ENCODE data around the gene COL13A1.

Gene COL13A1

GRCh38 chr10:69898941-69899340 is 97.2 kb downstream of the COL13A1 start:
- ChIA-PET CTCF (no interaction called here), POLR2A (no interaction called here)
- DNase-seq (ENCODE audit: extremely low spot score) = no peak
- TF ChIP-seq HDGF (IDR thresholded peaks at IDR 0.05; ENCODE audit: borderline replicate concordance) (no peak), LEF1 (IDR thresholded peaks at IDR 0.05; ENCODE audit: borderline replicate concordance) (no peak), TARDBP (IDR thresholded peaks at IDR 0.05) (no peak)

- DNase-seq (ENCODE audit: extremely low spot score) = no peak
- ChIA-PET CTCF (interaction anchor here (0.8 to 2.5 kb wide), 4 partner anchors 11 to 256 kb away, joined by 3 to 10 read pairs (median 3); no protein-coding TSS in a partner anchor), POLR2A (no interaction called here)
- TF ChIP-seq PKNOX1 (IDR thresholded peaks at IDR 0.05) (no peak), HDGF (IDR thresholded peaks at IDR 0.05; ENCODE audit: borderline replicate concordance) (no peak), CTBP1 (IDR thresholded peaks at IDR 0.05; ENCODE audit: borderline replicate concordance) (no peak), NFRKB (IDR thresholded peaks at IDR 0.05) (no peak), SUZ12 (IDR thresholded peaks at IDR 0.05) (no peak), LEF1 (IDR thresholded peaks at IDR 0.05; ENCODE audit: borderline replicate concordance) (no peak), FOXA1 (IDR thresholded peaks at IDR 0.05) (no peak), BHLHE40 (IDR thresholded peaks at IDR 0.05; ENCODE audit: borderline replicate concordance) (no peak), L3MBTL2 (conservative IDR thresholded peaks at IDR 0.05) (no peak), ARNT (IDR thresholded peaks at IDR 0.05) (no peak), FOXM1 (IDR thresholded peaks at IDR 0.05; ENCODE audit: borderline replicate concordance) (no peak), FOXK2 (IDR thresholded peaks at IDR 0.05) (no peak), ELF4 (IDR thresholded peaks at IDR 0.05) (no peak), SP1 (IDR thresholded peaks at IDR 0.05) (no peak), ZNF384 (IDR thresholded peaks at IDR 0.05) (no peak), TARDBP (IDR thresholded peaks at IDR 0.05) (no peak)
Observed at GRCh38 chr10:69899727-69900595, 98.3 kb downstream of the COL13A1 start.

- no peak for TF ChIP-seq HDGF (IDR thresholded peaks at IDR 0.05; ENCODE audit: borderline replicate concordance)
- no peak for TF ChIP-seq L3MBTL2 (conservative IDR thresholded peaks at IDR 0.05)
- DNase-seq (ENCODE audit: extremely low spot score) = no peak
- POLR2A ChIA-PET = interaction anchor here (0.7 kb wide), 1 partner anchor 1287 kb away, joined by 3 read pairs; no protein-coding TSS in a partner anchor
- CTCF ChIA-PET = interaction anchor here (0.6 to 2.5 kb wide), 5 partner anchors 12 to 1669 kb away, joined by 3 to 10 read pairs (median 3); partner anchors contain the start of gene TYSND1
Observed at GRCh38 chr10:69901022-69901421, 99.3 kb downstream of the COL13A1 start.

- CTCF ChIA-PET = interaction anchor here (0.6 to 2.5 kb wide), 4 partner anchors 10 to 1668 kb away, joined by 3 to 10 read pairs (median 4); no protein-coding TSS in a partner anchor
- DNase-seq (ENCODE audit: extremely low spot score) = peak; percentile 83
- POLR2A ChIA-PET = interaction anchor here (0.7 kb wide), 1 partner anchor 1288 kb away, joined by 3 read pairs; no protein-coding TSS in a partner anchor
- TF ChIP-seq L3MBTL2 (conservative IDR thresholded peaks at IDR 0.05) = no peak
- TF ChIP-seq ELF4 (IDR thresholded peaks at IDR 0.05) = no peak
- TF ChIP-seq PKNOX1 (IDR thresholded peaks at IDR 0.05) = no peak
- no peak for TF ChIP-seq LEF1 (IDR thresholded peaks at IDR 0.05; ENCODE audit: borderline replicate concordance)
- no peak for TF ChIP-seq SUZ12 (IDR thresholded peaks at IDR 0.05)
- TF ChIP-seq TARDBP (IDR thresholded peaks at IDR 0.05) = no peak
- no peak for TF ChIP-seq FOXK2 (IDR thresholded peaks at IDR 0.05)
- TF ChIP-seq ZNF384 (IDR thresholded peaks at IDR 0.05) = no peak
- TF ChIP-seq FOXA1 (IDR thresholded peaks at IDR 0.05) = no peak
- TF ChIP-seq NFRKB (IDR thresholded peaks at IDR 0.05) = no peak
Observed at GRCh38 chr10:69901628-69902505, 100.2 kb downstream of the COL13A1 start.

- TF ChIP-seq ZNF384 (IDR thresholded peaks at IDR 0.05) = no peak
- no peak for TF ChIP-seq NFRKB (IDR thresholded peaks at IDR 0.05)
- no peak for TF ChIP-seq L3MBTL2 (conservative IDR thresholded peaks at IDR 0.05)
- no peak for TF ChIP-seq LEF1 (IDR thresholded peaks at IDR 0.05; ENCODE audit: borderline replicate concordance)
- TF ChIP-seq CTBP1 (IDR thresholded peaks at IDR 0.05; ENCODE audit: borderline replicate concordance) = no peak
- TF ChIP-seq SUZ12 (IDR thresholded peaks at IDR 0.05) = no peak
- no peak for TF ChIP-seq FOXM1 (IDR thresholded peaks at IDR 0.05; ENCODE audit: borderline replicate concordance)
- TF ChIP-seq ELF4 (IDR thresholded peaks at IDR 0.05) = no peak
- TF ChIP-seq BHLHE40 (IDR thresholded peaks at IDR 0.05; ENCODE audit: borderline replicate concordance) = no peak
- TF ChIP-seq SP1 (IDR thresholded peaks at IDR 0.05) = no peak
- no peak for TF ChIP-seq FOXK2 (IDR thresholded peaks at IDR 0.05)
- TF ChIP-seq ARNT (IDR thresholded peaks at IDR 0.05) = no peak
- TF ChIP-seq TARDBP (IDR thresholded peaks at IDR 0.05) = no peak
- no peak for TF ChIP-seq PKNOX1 (IDR thresholded peaks at IDR 0.05)
- TF ChIP-seq HDGF (IDR thresholded peaks at IDR 0.05; ENCODE audit: borderline replicate concordance) = no peak
- POLR2A ChIA-PET = no interaction called here
- DNase-seq (ENCODE audit: extremely low spot score) = no peak
- CTCF ChIA-PET = interaction anchor here (0.7 kb wide), 1 partner anchor 114 kb away, joined by 3 read pairs; no protein-coding TSS in a partner anchor
Observed at GRCh38 chr10:69902835-69903535, 101.3 kb downstream of the COL13A1 start.

Measured in HEK293T (cell line).